Measurements from ENCODE around the gene MYO16. TPM values are rescaled to one million over a fixed set of nuclear protein-coding genes. Genes with fewer than 3 reads are reported as not detected.
"Not testable (repeated sequence)": the region's sequence is repeated elsewhere in the genome, so short reads cannot be mapped to it uniquely, and the experiment has no call there.

Gene MYO16
- total RNA-seq, 1 donor from 2014 or later = 2.9 TPM

- peak; percentile 28 for DNase-seq (ENCODE audit: low spot score)
Observed at GRCh38 chr13:108895220-108895704, 265.9 kb downstream of the MYO16 start.

GRCh38 chr13:108897955-108898354, 268.5 kb downstream of the MYO16 start:
- DNase-seq (ENCODE audit: low spot score) = no peak

GRCh38 chr13:108902405-108903155, 273.2 kb downstream of the MYO16 start:
- no peak for DNase-seq (ENCODE audit: low spot score)

- no peak for DNase-seq (ENCODE audit: low spot score)
Observed at GRCh38 chr13:108903613-108904012, 274.2 kb downstream of the MYO16 start.

GRCh38 chr13:108911807-108912206, 282.4 kb downstream of the MYO16 start:
- DNase-seq (ENCODE audit: low spot score) = no peak

- not testable (repeated sequence) for DNase-seq (ENCODE audit: low spot score)
Observed at GRCh38 chr13:108913731-108914130, 284.3 kb downstream of the MYO16 start.

GRCh38 chr13:108915095-108915633, 285.8 kb downstream of the MYO16 start:
- DNase-seq (ENCODE audit: low spot score) = peak; percentile 24

- peak; percentile 29 for DNase-seq (ENCODE audit: low spot score)
Observed at GRCh38 chr13:108915634-108916512, 286.5 kb downstream of the MYO16 start.

GRCh38 chr13:108917581-108917980, 288.2 kb downstream of the MYO16 start:
- no peak for DNase-seq (ENCODE audit: low spot score)

GRCh38 chr13:108919036-108919907, 289.9 kb downstream of the MYO16 start:
- DNase-seq (ENCODE audit: low spot score) = no peak

GRCh38 chr13:108920137-108920536, 290.7 kb downstream of the MYO16 start:
- DNase-seq (ENCODE audit: low spot score) = no peak

GRCh38 chr13:108921238-108921637, 291.8 kb downstream of the MYO16 start:
- DNase-seq (ENCODE audit: low spot score) = no peak

- no peak for DNase-seq (ENCODE audit: low spot score)
Observed at GRCh38 chr13:108922108-108922507, 292.7 kb downstream of the MYO16 start.

- no peak for DNase-seq (ENCODE audit: low spot score)
Observed at GRCh38 chr13:108923386-108924047, 294.1 kb downstream of the MYO16 start.

- DNase-seq (ENCODE audit: low spot score) = no peak
Observed at GRCh38 chr13:108924134-108924533, 294.7 kb downstream of the MYO16 start.

- DNase-seq (ENCODE audit: low spot score) = no peak
Observed at GRCh38 chr13:108924541-108924940, 295.1 kb downstream of the MYO16 start.

- no peak for DNase-seq (ENCODE audit: low spot score)
Observed at GRCh38 chr13:108925070-108925469, 295.7 kb downstream of the MYO16 start.

GRCh38 chr13:108926862-108927261, 297.5 kb downstream of the MYO16 start:
- no peak for DNase-seq (ENCODE audit: low spot score)

- DNase-seq (ENCODE audit: low spot score) = no peak
Observed at GRCh38 chr13:108927615-108928014, 298.2 kb downstream of the MYO16 start.

- no peak for DNase-seq (ENCODE audit: low spot score)
Observed at GRCh38 chr13:108929532-108930206, 300.3 kb downstream of the MYO16 start.

Data from umbilical cord (tissue), 2 donors.